CD4-positive, alpha-beta T cell (primary cell): ENCODE measurements around the gene PMM1. TPM values are rescaled to one million over a fixed set of nuclear protein-coding genes. Genes with fewer than 3 reads are reported as not detected.

Source experiments
- ATAC-seq: fragments of 200-7000 bp; cut with Tn5 transposase; one replicate; pipeline ENCODE4 v1.10.0; 2022; ENCODE audit warnings: mild to moderate bottlenecking; ENCODE audit not compliant: poor library complexity
- CTCF ChIA-PET: fragments of 350-600 bp; sonication (Branson Sonifier 250); formaldehyde crosslinking; loops from one replicate; lab custom pipeline; 2021; ENCODE audit warnings: antibody characterized with exemption, inconsistent platforms; lab: Charles Lee
- POLR2A ChIA-PET: fragments of 350-600 bp; sonication (Branson Sonifier 250); formaldehyde crosslinking; loops from one replicate; lab custom pipeline; 2021; ENCODE audit warnings: antibody characterized with exemption, inconsistent platforms; lab: Charles Lee
- DNase-seq, 14 experiments: peaks; one replicate each; pipeline ENCODE4 v3.0.0-alpha.2; 2013 to 2020; ENCODE audit warnings: mixed read lengths in 2 of 14
- H3K27ac ChIP-seq, 2 donors: one replicate each; pipeline versions ENCODE4 v1.5.1 to v1.7.0; 2013; ENCODE audit warnings: low read length in 2 of 2, low read depth in 1 of 2, mild to moderate bottlenecking in 1 of 2
- H3K27me3 ChIP-seq, 2 experiments: 1 replicate in 1 of 2; 2 replicates in 1 of 2; pipeline versions ENCODE4 v1.6.1 to v1.7.0; 2013; ENCODE audit warnings: low read length in 2 of 2, control low read depth in 1 of 2, mild to moderate bottlenecking in 1 of 2, moderate library complexity in 1 of 2; ENCODE audit not compliant: insufficient read depth in 2 of 2, control insufficient read depth in 1 of 2
- H3K36me3 ChIP-seq: one replicate; pipeline ENCODE4 v1.6.1; 2013; ENCODE audit warnings: low read length, control low read depth; ENCODE audit not compliant: insufficient read depth
- H3K4me1 ChIP-seq: one replicate; pipeline ENCODE4 v1.6.1; 2013; ENCODE audit warnings: low read length, control low read depth; ENCODE audit not compliant: insufficient read depth
- H3K4me3 ChIP-seq: one replicate; pipeline ENCODE4 v1.5.1; 2013; ENCODE audit warnings: mild to moderate bottlenecking, low read length, moderate library complexity
- H3K9me3 ChIP-seq, 2 experiments: 1 replicate in 1 of 2; 2 replicates in 1 of 2; pipeline versions ENCODE4 v1.6.1 to v1.7.0; 2013; ENCODE audit warnings: low read length in 2 of 2, mild to moderate bottlenecking in 2 of 2, control low read depth in 1 of 2, moderate library complexity in 1 of 2; ENCODE audit not compliant: control insufficient read depth in 1 of 2, insufficient read depth in 1 of 2
- H3K27ac Mint-ChIP-seq: one replicate; pipeline ENCODE4 v1.8.0; 2020; ENCODE audit warnings: mixed read lengths
- H3K27me3 Mint-ChIP-seq: one replicate; pipeline ENCODE4 v1.8.0; 2021; ENCODE audit warnings: mixed read lengths
- H3K36me3 Mint-ChIP-seq: one replicate; pipeline ENCODE4 v1.8.0; 2021; ENCODE audit warnings: low read depth, mixed read lengths
- H3K4me1 Mint-ChIP-seq: one replicate; pipeline ENCODE4 v1.8.0; 2021; ENCODE audit warnings: low read depth, mixed read lengths
- H3K4me3 Mint-ChIP-seq: one replicate; pipeline ENCODE4 v1.8.0; 2020; ENCODE audit warnings: mild to moderate bottlenecking, mixed read lengths
- H3K9me3 Mint-ChIP-seq: one replicate; pipeline ENCODE4 v1.8.0; 2020; ENCODE audit warnings: mixed read lengths
- intact Hi-C, 2 experiments: fragments of 100-400 bp; cut with DNase I in 1 of 2; cut with micrococcal nuclease in 1 of 2; formaldehyde crosslinking; loops; one replicate each; pipeline versions ENCODE4 v1.15.1 to v1.9.0; 2023 to 2025; cut with DNase I, micrococcal nuclease
- total RNA-seq, 174 experiments: library from RNA in 2 of 174; stranded (reverse) in 2 of 174; gene quantifications; one replicate each; pipeline ENCODE4 v1.2.3 and lab custom pipeline; 2021 to 2026
- TF ChIP-seq, protein P1 (sequence below): fragments of 200-600 bp; IDR thresholded peaks from one replicate; pipeline ENCODE4 v1.8.0; 2022; ENCODE audit warnings: antibody characterized with exemption, mild to moderate bottlenecking

The PMM1 gene
- total RNA-seq, 2 experiments from 2014 or later: 24.8 to 25.5 TPM

DNA sequence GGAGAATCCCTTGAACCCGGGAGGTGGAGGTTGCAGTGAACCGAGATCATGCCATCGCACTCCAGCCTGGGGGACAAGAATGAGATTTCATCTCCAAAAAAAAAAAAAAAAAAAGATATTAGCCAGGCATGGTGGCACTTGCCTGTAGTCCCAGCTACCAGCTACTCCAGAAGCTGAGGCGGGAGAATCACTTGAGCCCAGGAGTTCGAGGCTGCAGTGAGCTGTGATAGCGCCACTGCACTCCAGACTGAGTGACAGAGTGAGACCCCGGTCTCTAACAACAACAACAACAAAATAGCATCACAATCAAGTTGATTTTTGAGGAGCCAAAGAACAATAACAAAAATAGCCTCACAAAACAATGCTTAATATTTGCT is 2.3 kb downstream of the PMM1 start:
- Histone ChIP-seq H3K4me3 (no peak overlapping the region), H3K27me3 (no peaks in the 10 kb centered on the region), H3K9me3 (no peaks in the 10 kb centered on the region), H3K27ac (no peak overlapping the region), H3K36me3 (peaks cover 33% of the 10 kb centered on the region), H3K4me1 (peaks cover 21% of the 10 kb centered on the region)
- H3K36me3 Mint-ChIP-seq: peaks cover 23% of the 10 kb centered on the region
- intact Hi-C loops: no loop called here
- H3K27me3 Mint-ChIP-seq: no peaks in the 10 kb centered on the region
- ATAC-seq: no peak
- peaks cover 17% of the 10 kb centered on the region for H3K4me1 Mint-ChIP-seq
- TF ChIP-seq, protein P1, sequence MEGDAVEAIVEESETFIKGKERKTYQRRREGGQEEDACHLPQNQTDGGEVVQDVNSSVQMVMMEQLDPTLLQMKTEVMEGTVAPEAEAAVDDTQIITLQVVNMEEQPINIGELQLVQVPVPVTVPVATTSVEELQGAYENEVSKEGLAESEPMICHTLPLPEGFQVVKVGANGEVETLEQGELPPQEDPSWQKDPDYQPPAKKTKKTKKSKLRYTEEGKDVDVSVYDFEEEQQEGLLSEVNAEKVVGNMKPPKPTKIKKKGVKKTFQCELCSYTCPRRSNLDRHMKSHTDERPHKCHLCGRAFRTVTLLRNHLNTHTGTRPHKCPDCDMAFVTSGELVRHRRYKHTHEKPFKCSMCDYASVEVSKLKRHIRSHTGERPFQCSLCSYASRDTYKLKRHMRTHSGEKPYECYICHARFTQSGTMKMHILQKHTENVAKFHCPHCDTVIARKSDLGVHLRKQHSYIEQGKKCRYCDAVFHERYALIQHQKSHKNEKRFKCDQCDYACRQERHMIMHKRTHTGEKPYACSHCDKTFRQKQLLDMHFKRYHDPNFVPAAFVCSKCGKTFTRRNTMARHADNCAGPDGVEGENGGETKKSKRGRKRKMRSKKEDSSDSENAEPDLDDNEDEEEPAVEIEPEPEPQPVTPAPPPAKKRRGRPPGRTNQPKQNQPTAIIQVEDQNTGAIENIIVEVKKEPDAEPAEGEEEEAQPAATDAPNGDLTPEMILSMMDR: no peak
- H3K4me3 Mint-ChIP-seq: peak overlapping the region; percentile 82
- no peak for DNase-seq
- POLR2A ChIA-PET: no interaction called here
- H3K27ac Mint-ChIP-seq: no peak overlapping the region
- CTCF ChIA-PET: no interaction called here
- H3K9me3 Mint-ChIP-seq: no peaks in the 10 kb centered on the region

DNA sequence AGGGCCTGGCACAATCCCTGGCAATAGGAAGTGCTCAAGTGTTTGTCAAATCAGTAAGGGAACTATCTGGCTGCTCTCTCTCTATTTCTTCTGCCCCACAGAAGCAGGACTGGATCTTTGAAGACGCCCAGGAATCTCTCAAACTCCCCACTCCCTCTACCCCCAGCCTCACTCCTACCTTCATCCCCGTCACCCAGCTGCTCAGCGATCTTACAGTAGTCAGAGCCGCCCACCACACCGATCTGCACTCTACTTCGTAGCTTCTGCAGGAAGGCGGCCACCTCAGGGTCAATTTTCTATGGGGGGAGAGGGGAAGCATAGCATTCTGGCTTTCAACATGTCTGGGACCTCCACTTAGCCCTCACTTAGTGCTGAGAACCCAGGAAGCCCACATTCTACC is 3.7 kb downstream of the PMM1 start:
- H3K27ac Mint-ChIP-seq: no peak overlapping the region
- H3K36me3 Mint-ChIP-seq: peaks cover 26% of the 10 kb centered on the region
- Histone ChIP-seq H3K9me3 (no peaks in the 10 kb centered on the region), H3K4me3 (no peak overlapping the region), H3K27me3 (no peaks in the 10 kb centered on the region), H3K4me1 (peaks cover 21% of the 10 kb centered on the region), H3K27ac (no peak overlapping the region), H3K36me3 (peaks cover 38% of the 10 kb centered on the region)
- ChIA-PET POLR2A (no interaction called here), CTCF (no interaction called here)
- no peaks in the 10 kb centered on the region for H3K9me3 Mint-ChIP-seq
- no peak for DNase-seq
- no peaks in the 10 kb centered on the region for H3K27me3 Mint-ChIP-seq
- TF ChIP-seq, protein P1: no peak
- H3K4me3 Mint-ChIP-seq: no peak overlapping the region
- no peak for ATAC-seq
- intact Hi-C loops: no loop called here
- H3K4me1 Mint-ChIP-seq: peaks cover 17% of the 10 kb centered on the region

DNA sequence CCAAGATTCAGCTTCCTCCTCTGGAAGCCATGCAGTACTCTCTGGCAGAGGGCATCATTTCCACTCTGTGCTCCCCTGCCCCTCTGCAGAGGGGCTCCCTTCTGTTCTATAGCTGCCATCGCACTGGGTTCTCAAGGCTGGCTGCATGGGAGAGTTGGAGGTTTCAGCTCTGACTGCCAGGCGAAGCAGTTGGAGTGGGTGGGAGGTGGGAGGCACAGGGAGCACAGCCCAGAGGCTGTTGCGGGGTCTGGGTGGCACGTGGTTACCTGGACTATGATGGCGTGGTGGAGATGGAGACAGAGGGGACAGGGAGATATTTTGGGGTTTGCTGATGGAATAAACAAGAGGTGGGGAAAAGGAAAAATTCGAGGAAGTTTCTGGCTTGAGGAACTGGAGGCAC is 4.8 kb downstream of the PMM1 start:
- ChIA-PET CTCF (no interaction called here), POLR2A (no interaction called here)
- Histone ChIP-seq H3K27ac (no peak overlapping the region), H3K9me3 (no peaks in the 10 kb centered on the region), H3K27me3 (no peaks in the 10 kb centered on the region), H3K4me1 (peaks cover 14% of the 10 kb centered on the region), H3K36me3 (peaks cover 43% of the 10 kb centered on the region), H3K4me3 (no peak overlapping the region)
- no peaks in the 10 kb centered on the region for H3K9me3 Mint-ChIP-seq
- H3K36me3 Mint-ChIP-seq: peaks cover 32% of the 10 kb centered on the region
- no peak for DNase-seq
- H3K27me3 Mint-ChIP-seq: no peaks in the 10 kb centered on the region
- intact Hi-C loops: no loop called here
- no peak for ATAC-seq
- peaks cover 15% of the 10 kb centered on the region for H3K4me1 Mint-ChIP-seq
- no peak overlapping the region for H3K27ac Mint-ChIP-seq
- TF ChIP-seq, protein P1: no peak
- H3K4me3 Mint-ChIP-seq: no peak overlapping the region
